SK-N-SH (cell line): ENCODE data around the gene WDR6.

Experiments used
- FOXM1 ChIP-seq: IDR thresholded peaks from 2 replicates; pipeline ENCODE4 v1.4.0; 2012; ENCODE audit warnings: low read depth, mild to moderate bottlenecking
- JUND ChIP-seq: IDR thresholded peaks from 2 replicates; pipeline ENCODE4 v1.4.0; 2012
- RFX5 ChIP-seq: IDR thresholded peaks from 2 replicates; pipeline ENCODE4 v1.6.1; 2012; ENCODE audit warnings: mild to moderate bottlenecking, improper control_type of control experiment, low read length
- SIN3A ChIP-seq: IDR thresholded peaks from 2 replicates; pipeline ENCODE4 v1.6.1; 2012; ENCODE audit warnings: low read depth, mild to moderate bottlenecking, low read length, moderate library complexity, borderline replicate concordance
- SMC3 ChIP-seq: IDR thresholded peaks from 2 replicates; pipeline ENCODE4 v1.6.1; 2012; ENCODE audit warnings: low read depth, low read length, improper control_type of control experiment
- USF2 ChIP-seq: fragments of 150-350 bp; IDR thresholded peaks from 2 replicates; pipeline ENCODE4 v1.6.1; 2017; ENCODE audit warnings: antibody characterized with exemption, low read length, low read depth, borderline replicate concordance
- TF ChIP-seq, protein P1 (sequence below): fragments of 200-600 bp; sonication (generic); IDR thresholded peaks from 2 replicates; pipeline ENCODE4 v1.6.1; 2017; ENCODE audit warnings: antibody characterized with exemption, mild to moderate bottlenecking, moderate library complexity
- TF ChIP-seq, protein P2 (sequence below): IDR thresholded peaks from 2 replicates; pipeline ENCODE4 v1.6.1; 2012; ENCODE audit warnings: mild to moderate bottlenecking, low read depth, low read length, moderate library complexity

DNA sequence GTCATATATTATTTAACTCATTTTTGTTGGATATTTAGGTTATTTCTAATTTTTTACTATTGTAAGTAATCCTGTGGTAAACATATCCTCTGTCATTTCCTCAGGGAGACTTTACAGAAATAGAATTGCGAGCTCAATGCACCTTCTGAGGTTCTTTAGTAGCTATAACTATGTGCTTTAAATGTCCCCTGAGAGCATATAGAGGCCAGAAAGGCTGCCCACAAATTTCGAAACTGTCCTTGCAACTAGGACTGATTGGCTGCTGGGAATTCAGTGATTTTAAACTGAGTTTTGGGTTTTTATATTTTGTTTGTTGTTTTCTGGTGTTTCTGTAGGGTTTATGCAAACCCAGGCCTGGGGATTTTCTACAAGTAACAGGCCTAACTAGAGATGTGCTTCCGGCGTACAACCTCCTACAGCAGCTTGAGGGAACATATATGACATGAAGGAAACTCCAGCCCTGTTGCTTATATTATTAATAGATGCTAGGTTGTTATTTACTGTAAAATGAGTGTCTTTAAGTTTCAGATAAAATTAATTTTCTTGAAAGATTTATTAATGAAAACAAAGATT lies 46.3 kb upstream of the WDR6 start:
- no peak for TF ChIP-seq USF2
- TF ChIP-seq, protein P1, sequence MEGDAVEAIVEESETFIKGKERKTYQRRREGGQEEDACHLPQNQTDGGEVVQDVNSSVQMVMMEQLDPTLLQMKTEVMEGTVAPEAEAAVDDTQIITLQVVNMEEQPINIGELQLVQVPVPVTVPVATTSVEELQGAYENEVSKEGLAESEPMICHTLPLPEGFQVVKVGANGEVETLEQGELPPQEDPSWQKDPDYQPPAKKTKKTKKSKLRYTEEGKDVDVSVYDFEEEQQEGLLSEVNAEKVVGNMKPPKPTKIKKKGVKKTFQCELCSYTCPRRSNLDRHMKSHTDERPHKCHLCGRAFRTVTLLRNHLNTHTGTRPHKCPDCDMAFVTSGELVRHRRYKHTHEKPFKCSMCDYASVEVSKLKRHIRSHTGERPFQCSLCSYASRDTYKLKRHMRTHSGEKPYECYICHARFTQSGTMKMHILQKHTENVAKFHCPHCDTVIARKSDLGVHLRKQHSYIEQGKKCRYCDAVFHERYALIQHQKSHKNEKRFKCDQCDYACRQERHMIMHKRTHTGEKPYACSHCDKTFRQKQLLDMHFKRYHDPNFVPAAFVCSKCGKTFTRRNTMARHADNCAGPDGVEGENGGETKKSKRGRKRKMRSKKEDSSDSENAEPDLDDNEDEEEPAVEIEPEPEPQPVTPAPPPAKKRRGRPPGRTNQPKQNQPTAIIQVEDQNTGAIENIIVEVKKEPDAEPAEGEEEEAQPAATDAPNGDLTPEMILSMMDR, result no peak
- TF ChIP-seq RFX5, result no peak
- TF ChIP-seq FOXM1, result no peak
- no peak for TF ChIP-seq JUND
- TF ChIP-seq SMC3, result no peak
- TF ChIP-seq SIN3A, result no peak
- TF ChIP-seq, protein P2, sequence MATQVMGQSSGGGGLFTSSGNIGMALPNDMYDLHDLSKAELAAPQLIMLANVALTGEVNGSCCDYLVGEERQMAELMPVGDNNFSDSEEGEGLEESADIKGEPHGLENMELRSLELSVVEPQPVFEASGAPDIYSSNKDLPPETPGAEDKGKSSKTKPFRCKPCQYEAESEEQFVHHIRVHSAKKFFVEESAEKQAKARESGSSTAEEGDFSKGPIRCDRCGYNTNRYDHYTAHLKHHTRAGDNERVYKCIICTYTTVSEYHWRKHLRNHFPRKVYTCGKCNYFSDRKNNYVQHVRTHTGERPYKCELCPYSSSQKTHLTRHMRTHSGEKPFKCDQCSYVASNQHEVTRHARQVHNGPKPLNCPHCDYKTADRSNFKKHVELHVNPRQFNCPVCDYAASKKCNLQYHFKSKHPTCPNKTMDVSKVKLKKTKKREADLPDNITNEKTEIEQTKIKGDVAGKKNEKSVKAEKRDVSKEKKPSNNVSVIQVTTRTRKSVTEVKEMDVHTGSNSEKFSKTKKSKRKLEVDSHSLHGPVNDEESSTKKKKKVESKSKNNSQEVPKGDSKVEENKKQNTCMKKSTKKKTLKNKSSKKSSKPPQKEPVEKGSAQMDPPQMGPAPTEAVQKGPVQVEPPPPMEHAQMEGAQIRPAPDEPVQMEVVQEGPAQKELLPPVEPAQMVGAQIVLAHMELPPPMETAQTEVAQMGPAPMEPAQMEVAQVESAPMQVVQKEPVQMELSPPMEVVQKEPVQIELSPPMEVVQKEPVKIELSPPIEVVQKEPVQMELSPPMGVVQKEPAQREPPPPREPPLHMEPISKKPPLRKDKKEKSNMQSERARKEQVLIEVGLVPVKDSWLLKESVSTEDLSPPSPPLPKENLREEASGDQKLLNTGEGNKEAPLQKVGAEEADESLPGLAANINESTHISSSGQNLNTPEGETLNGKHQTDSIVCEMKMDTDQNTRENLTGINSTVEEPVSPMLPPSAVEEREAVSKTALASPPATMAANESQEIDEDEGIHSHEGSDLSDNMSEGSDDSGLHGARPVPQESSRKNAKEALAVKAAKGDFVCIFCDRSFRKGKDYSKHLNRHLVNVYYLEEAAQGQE, result no peak
